LoVo (cell line): ENCODE data around the gene SCAMP5.

Experiments
- DNase-seq: peaks from one replicate; pipeline ENCODE4 v3.0.0-alpha.2; 2016; ENCODE audit warnings: low spot score

Gene SCAMP5

DNA sequence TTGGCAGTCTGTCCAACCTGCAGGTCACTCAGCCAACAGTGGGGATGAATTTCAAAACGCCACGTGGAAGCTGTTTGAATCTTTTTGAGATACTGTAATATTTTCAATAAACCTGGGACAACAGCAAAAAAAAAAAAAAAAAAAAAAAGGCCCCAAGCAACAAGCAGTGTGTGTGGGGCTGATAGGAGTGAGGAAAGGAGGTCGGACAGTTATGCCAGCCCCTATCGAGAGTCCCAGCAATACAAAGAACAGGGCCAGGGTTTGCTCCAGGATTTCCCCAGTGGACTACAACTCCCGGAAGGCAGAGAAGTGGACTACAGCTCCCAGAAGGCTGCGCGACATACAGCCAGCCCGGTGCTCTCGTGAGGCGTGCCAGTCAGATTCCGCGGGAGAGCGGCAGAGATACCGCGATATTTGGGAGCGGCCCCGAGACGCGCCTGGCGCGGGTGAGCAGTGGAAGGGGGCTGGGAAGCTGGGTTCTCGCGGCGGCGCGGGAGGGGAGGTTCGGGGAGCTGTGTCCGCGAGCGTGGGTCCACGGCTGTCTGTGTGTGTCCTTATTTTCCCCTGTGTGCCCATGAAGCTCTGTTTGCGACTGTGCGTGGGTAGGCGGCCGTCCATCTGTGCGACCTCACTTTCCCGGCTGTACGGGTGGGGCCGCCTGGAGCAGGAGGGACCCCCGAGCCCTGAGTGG lies 28.0 kb downstream of the SCAMP5 start, which contains the start of gene PPCDC:
Gene PPCDC, plus strand, starts transcription at position 410 of the 691 bp plus-strand sequence. CDS start 4,729 bp downstream, outside the sequence.
- peak; percentile 97 for DNase-seq

DNA sequence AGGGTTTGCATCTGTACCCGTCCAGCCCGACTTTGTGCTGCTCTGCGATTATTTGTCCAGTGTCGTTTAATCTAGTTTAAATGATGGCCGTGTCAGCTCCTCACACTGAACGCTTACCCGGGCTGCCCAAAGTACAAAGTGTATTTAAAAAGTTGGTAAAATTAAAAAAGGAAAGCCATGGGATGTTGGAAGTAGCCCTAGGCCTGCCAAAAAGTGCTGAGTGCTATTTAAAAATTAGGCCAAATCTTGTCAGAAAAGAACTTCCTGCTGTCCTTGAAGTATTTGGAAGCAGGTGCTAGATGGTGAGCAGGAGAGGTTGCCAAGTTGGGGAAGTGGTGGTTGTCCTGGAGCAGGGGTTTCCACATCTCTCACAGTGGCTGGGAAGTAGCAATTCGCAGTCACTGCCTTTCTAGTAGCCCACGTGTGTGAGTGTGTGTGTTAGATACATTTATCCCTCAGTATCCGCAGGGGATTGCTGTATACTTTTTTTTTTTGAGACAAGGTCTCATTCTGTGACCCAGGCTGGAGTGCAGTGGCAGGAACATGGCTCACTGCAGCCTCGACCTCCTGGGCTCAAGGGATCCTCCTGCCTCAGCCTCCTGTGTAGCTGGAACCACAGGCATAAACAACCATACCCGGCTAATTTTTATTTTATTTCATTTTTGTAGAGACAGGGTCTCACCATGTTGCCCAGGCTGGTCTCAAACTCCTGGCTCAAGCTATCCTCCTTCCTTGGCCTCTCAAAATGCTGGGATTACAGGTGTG lies 28.7 kb downstream of the SCAMP5 start:
- peak; percentile 36 for DNase-seq

DNA sequence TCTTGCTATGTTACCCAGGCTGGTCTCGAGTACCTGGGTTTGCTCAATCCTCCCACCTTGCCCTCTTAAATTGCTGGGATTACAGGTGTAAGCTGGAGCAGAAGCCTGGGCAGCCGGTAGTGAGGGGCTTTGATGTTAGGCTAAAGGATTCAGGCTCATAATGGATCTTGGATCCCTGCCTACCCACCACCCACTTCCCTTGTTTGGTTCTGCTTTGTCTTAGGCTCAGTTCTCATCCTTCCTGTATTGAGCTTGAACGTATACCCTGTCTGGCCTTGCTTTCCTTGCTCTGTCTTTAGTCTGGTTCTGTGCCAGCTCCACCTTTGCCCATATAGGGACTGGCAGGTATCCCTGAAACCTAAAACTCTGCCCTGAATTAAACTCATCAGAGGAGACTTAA lies 29.7 kb downstream of the SCAMP5 start:
- DNase-seq: no peak

DNA sequence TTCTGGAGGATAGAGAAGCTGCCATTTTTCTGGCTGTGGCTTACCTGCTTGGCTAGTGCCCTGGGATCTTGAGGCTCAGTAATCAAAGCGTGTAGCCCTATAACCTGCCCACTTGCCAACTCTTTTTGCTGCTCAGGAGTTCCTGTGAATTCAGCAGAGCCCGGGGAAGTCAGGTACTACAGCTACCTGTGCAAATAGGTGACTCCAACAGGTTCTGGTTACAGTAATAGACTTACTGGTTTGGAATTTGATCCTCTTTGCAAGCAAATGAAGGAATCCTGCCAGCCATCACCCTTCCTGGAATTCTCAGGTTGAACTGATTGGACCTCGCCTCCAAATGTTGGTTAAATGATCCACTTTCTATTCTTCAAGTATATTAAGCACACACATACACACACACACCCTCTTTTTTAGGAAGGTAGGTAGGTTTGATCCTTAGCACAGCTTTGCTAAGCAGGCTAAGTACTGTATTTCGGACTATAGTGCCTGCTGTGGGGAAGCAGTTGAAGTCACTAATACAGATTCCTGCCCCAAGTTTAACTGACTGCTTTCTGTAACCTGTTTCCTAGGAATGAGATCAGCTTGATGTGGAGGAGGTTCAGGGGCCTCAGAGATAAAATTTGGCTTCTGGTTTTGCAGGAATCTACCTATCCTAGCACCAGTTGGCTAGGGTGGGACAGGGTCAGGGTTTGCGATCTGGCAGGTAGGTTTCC lies 30.3 kb downstream of the SCAMP5 start:
- no peak for DNase-seq

DNA sequence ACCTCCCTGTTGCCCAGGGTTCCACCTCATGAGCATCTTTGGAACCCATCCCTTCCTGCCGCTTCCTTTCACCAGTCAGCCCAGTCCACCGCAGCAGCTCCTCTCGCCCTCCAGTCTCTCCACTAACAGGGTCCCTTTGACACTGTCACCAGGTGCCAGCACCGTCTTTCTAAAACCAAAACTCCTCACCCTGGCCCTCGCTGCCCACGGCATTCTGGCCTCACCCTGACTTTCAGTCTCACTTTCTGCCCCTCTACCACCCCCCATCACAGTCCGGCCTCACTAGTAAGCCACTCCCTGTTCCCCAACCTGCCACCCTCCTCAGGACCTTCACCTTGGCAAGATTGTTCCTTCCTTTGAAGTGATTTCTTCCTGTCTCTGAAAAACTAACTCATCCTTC lies 32.2 kb downstream of the SCAMP5 start:
- no peak for DNase-seq

DNA sequence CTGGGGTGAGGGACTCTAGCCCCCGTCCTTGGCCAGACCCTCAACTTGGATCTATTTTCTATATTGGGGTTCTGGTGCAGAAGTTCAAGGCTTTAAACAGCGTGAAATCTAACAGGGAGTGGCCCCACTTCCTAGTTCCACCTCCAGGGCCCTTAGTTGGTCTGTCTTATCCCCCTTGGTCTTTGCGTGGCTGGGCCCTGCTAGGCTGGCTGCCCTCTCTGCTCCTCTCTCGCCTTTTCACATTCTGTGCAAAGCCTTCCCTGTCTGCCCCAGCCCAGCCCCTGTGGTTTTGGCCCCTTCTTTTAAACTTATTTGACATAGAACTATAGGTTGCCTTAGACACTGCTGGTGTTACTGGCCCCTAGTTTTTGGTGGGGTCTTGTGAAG lies 33.6 kb downstream of the SCAMP5 start:
- no peak for DNase-seq

DNA sequence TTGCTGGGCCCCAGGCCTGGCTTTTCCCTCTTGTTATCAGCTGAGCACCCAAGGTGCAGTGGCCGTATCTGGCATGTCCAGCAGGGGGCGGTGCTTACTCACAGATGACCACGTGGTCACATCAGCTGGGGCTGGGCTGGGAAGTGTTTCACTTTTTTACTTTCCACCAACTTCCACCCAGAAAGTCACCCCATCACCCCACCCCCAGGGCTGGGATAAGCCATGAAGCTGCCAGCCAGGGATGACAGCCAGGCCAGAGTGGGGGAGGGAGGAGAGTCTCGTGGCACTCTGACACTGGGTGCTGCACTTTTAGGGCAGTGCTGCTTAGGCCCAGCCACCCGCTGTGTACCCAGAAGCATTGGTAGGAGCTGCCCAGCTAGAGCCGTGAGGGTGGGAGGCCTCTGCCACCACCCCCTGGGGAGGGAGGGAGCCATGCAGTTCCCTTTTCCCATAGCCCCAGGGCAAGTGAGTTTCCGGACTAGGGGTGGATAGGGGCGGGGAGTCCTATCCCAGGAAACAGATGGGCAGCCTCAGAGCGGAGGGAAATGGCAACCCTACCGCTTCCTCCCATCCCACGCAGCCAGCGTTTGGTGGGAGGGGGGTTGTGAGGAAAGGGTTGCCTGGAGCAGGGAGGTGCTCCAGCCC lies 34.1 kb downstream of the SCAMP5 start:
- DNase-seq: peak; percentile 85

DNA sequence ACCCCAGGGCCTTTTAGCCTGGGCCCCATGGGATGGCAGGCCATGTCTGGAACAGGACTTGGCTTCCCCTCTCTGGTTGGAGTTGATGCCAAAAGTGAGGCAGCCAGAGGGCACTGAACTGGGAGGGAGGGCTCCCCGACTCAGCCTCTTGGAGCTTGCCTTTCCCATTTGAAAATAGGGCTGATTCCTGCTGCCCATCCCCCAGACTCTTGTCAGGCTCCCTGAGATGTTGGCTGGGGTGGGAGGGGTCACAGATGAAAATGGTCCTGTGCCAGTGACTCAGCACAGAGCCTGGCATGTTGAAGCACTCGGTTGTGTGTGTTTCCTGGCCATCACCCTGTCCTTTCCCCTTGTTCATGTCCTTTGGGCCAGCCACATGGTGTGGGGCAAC lies 34.7 kb downstream of the SCAMP5 start:
- no peak for DNase-seq

DNA sequence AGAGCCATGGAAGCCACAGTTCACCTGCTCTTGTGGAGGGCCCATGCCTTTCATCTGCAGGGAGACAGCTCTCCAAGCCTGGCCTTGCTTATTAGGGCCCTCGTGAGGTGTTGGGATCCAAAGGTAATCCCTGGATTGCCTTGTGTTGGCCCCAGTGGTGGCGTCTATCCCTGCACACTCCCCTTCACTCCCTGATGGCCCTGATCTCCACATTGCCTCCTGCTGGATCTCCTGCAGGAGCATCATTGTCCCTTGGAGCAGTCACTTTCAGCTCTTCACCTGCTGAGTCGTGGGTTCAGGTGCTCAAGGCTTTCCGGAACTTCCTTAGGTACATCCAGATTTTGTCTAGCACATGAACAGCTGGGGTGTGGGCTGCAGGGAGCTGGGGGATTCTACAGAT lies 35.1 kb downstream of the SCAMP5 start:
- DNase-seq: no peak

DNA sequence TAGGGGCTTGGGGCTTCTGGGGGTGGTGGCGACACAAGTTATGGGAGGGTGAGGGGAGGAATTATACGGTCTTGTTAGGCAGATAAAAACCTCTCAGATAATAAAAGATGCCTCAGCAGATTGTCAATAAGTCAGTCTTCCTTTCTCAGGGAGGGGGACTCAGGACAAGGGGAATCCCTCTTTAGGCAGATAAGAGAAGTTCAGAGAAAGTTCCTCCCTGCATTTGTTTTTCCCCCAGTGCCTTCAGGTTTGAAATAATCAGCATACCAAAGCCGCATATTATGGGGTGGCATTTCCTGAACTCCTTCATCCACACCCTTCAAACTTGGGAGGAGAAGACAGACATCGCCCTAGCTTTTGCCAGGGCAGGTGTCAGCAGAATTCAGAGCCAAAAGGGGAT lies 36.5 kb downstream of the SCAMP5 start:
- DNase-seq: no peak

DNA sequence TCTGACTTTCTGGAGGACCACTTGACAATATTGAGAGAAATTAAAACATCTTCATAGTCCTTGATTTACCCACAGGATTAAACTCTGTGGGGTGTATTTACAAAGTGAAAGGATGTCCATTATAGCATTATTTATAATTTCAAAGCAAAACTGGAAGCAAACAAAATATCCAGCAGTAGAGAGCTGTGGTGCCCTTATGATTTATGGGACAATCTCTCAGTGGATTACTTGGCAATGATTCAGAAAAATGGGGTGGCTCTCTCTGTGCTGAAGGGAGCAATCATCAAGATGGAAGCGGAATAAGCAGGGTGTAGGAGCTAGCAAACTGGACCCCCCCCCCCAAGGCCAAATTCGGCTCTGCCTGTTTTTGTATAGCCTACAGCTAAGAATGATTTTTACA lies 37.0 kb downstream of the SCAMP5 start:
- no peak for DNase-seq

DNA sequence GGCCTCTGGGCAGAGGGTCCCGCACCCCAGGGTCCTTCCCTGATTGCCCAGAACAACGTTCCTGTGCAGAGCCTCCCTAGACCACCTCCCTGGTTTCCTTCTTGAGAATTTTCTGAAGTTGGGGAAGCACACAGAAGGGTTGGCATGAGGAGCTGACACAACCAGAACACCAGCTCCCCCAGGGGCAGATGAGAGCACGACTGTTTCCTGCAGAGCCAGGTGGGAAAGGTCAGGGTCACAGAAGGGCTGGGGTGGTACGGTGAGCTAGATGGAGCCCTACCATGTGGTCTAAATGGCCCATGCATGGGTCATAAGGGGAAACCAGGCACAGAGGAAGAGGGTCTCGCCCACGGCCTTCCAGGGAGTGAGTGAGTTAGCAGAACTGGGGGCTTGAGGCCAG lies 38.4 kb downstream of the SCAMP5 start:
- DNase-seq: no peak

DNA sequence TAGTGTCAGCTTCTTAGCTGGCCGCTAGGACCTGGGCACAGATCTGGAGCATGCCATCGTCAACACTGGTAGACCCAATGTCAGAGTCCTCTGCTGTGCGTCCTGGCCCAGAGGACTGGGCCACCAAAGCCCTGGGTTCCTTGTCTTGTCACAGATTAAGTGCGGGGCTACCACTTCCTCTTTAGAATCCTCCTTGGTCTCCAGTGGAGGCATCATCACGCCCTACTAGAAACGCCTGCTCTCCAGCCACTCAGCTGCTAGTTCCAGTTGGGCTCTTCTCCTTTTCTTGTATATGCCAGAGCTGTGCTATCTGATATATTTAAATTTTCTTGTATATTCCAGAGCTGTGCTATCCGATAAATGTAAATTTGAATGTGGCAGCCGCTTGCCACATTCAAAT lies 39.3 kb downstream of the SCAMP5 start:
- no peak for DNase-seq

DNA sequence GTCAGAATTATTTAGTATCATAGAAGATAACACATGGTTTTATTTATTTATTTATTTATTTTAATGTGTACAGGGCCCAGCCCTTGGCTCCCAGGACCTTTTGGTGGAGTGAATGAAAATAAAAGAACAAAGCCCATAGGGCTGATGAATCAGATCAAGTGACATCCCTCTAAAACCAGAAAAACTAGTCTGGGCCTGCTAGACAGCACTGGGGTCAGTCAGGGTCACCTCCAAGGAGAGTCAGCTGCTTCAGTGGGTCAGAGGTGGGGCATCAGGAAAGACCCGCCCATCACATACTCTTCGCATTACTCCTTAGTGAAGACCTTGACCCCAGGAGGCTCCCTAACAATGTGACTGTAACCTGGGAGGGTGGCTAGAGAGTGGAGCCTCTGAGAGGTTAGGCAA lies 40.9 kb downstream of the SCAMP5 start:
- DNase-seq: peak; percentile 97

DNA sequence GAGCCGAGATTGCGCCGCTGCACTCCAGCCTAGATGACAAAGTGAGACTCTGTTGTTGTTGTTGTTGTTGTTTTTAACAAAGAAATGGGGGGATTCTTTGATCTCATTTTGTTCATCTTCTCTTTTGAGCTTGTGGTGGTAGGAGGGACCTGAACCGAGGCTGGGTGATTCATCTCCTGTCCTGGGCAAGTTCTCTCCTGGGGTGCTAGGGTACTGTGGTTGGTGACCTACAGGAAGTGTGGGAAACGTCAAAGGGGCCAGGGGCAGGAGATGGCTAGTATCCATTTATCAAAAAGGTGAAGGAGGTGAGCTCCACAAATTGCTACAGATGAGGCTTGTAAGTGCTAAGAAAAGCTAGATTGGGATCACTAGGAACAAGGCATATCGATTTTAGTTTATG lies 42.3 kb downstream of the SCAMP5 start:
- no peak for DNase-seq

DNA sequence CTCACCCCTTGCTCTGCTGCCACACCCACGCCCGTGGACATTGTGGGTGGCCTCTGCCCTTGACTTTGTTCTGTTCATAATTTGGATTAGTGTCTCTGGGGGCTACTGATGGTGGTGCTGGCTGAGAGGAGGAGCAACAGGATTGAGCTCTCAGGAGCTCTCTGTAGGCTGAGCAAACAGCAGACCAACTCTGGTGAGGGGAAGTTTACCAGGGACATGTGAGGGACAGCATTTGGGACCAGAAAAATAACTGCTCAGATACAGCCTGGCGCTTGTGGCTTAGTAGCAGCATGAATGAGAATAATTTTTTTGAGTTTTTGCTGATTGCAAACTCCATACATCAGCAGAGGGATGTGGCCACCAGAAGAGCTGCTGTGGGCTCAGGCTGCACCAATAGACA lies 42.9 kb downstream of the SCAMP5 start:
- no peak for DNase-seq

DNA sequence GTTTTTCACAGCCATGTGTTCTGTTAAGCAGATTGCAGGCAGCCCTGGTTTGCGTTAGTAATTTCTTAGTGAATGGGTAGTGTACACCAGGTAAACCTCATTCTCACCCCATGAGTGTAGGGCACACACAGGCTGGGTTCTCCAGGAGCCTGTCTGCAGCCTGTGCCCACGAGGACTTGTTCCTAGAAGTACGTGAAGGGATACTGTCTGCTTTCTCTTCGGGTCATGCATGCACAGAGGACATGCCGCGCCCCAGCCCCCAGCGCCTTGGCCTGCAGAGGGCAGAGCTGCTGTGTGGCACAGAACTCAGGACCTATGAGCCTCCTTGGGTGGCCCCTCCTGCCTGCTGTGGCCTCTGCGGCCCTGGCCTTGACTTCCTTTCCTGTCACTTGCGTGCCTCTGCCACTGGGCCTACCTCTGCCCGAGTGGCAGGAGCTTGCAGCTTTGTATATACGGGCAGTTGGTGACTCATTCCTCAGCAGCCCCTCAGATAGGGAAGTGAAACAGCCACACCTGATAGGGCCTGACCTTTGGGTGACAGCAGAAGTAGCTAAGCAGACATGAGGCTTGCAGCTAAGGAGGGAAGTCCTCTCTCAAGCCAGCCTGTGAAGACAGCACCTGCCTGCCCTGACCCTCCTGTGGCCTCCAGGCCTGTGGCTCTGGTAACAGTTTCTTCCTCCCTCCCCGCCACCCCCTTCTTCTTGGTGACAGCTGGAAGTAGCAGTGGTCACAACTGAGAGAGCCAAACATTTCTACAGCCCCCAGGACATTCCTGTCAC lies 47.6 kb downstream of the SCAMP5 start:
- peak; percentile 79 for DNase-seq

DNA sequence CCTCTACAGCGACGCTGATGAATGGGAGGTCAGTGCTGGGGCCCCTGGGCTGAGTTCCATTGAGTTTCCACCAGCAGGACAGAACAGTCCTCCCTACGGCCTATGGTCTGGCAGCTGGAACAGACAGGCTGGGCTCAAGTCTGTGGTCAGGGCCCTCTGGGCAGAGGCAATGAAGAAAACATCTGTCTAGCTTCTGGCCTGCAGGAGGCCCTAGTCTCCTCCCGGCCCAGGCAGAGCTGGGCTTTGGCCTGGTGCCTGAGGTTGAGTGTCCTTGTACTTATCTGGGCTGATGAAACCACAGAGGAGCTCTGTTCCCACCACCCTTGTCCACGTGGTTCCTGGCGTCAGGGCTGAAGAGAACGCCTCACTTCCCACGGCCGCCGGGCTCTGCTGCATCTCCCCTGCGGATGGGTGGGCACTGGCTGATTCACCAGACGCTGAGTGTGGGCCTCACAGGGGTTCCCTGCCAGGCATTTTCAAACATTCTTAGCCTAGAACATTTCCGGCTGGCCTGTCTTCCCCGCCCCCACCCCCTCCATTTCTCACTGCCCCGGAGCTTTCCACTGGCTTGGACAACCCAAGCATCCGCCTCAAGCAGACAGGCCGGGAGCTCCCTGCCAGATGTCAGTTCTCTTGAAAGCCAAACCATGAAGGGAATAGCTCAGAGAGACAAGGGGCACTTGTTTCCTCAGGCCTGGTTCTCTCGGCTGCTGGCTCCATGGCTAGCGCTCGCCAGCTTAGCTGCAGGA lies 48.3 kb downstream of the SCAMP5 start:
- no peak for DNase-seq

DNA sequence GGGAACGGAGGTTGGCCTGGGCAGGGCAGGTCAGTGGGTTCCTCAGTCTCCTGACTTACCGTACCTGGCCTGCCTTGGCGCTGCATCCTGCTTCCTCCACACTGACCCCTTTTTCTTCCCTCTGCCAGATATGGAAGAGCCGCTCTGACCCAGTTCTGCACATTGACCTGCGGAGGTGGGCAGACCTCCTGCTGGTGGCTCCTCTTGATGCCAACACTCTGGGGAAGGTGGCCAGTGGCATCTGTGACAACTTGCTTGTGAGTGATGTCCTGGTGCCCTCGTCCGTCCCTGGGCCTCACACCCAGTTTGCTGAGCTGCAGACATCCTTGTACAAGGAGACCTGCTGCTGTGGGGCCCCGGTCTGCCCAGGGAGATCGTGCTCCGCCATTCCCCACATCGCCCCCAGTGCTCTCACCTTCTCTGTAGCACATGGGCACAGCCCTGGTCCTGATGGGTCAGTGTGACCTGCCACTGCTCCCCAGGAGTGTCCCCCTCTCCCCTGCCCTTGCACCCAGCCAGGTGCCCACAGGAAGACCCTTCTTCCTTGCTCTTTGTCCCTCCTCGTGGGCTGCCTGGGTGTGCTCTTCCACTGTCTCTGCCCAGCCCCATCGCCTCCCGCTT lies 49.0 kb downstream of the SCAMP5 start:
- no peak for DNase-seq

DNA sequence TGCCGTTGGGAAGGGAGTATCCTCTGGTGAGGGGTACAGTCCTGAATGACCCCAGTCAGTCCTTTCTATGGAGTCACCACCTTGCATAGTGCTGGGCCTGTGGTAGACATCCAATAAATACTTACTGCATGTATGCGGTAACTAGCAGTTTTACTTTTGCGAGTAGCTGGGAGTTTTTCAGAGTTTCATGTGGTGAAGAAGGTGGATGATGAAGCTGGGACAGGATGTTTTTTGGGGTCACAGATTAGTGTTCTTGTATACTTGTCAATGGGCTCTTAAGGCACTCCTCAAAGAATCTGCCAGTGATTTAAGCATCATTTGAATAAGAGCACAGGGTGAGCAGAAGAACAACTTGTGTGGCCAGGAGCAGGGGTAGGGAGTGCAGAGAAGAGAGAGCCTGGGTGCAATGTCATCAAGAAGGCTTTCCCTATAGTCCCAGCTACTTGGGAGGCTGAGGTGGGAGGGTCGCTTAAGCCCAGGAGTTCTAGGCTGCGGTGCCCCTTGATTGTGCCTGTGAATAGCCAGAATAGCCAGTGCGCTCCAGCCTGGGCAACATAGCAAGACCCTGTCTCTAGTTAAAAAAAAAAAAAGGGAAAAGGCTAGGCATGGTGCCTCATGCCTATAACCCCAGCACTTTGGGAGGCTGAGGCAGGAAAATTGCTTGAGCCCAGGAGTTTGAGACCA lies 50.1 kb downstream of the SCAMP5 start:
- no peak for DNase-seq
